GM20000 (cell line): ENCODE results near the gene AKT1S1.

ENCODE experiments used
- DNase-seq: peaks from one replicate; pipeline ENCODE4 v3.0.0; 2012; ENCODE audit warnings: low spot score
- CTCF ChIP-seq: IDR thresholded peaks from 2 replicates; pipeline ENCODE4 v1.5.1; 2012; ENCODE audit warnings: mild to moderate bottlenecking, control low read depth; ENCODE audit errors: extremely low read depth, missing control alignments

Gene AKT1S1

GRCh38 chr19:49836176-49837008 lies 40.8 kb downstream of the AKT1S1 start:
- no peak for DNase-seq
- no peak for TF ChIP-seq CTCF

- no peak for TF ChIP-seq CTCF
- no peak for DNase-seq
These were observed 41.6 kb downstream of the AKT1S1 start for GRCh38 chr19:49835562-49835961.

GRCh38 chr19:49833599-49833998 lies 43.6 kb downstream of the AKT1S1 start:
- no peak for DNase-seq

GRCh38 chr19:49832556-49832955 lies 44.6 kb downstream of the AKT1S1 start:
- no peak for DNase-seq
- TF ChIP-seq CTCF: no peak

More at GRCh38 chr19:49833599-49833998, 43.6 kb downstream of the AKT1S1 start:
- TF ChIP-seq CTCF: no peak

GRCh38 chr19:49831592-49831991 lies 45.6 kb downstream of the AKT1S1 start:
- no peak for DNase-seq
- TF ChIP-seq CTCF: no peak

- TF ChIP-seq CTCF: no peak
These were observed 46.4 kb downstream of the AKT1S1 start for GRCh38 chr19:49830766-49831165.

GRCh38 chr19:49829721-49830120 lies 47.4 kb downstream of the AKT1S1 start:
- no peak for DNase-seq
- no peak for TF ChIP-seq CTCF

More at GRCh38 chr19:49830766-49831165, 46.4 kb downstream of the AKT1S1 start:
- DNase-seq: no peak
